HepG2 (cell line): ENCODE data around the gene C17orf75. TPM values are rescaled to one million over a fixed set of nuclear protein-coding genes. Genes with fewer than 3 reads are reported as not detected.

Experiments
- ASH2L ChIP-seq: fragments of 300-600, 200-600 bp; sonication (generic); IDR thresholded peaks from 2 replicates; pipeline ENCODE4 v1.7.0; 2017; ENCODE audit warnings: low read depth, mild to moderate bottlenecking, moderate library complexity, mixed read lengths, low read length; ENCODE audit not compliant: insufficient read length
- MYC ChIP-seq: sonication (generic); formaldehyde crosslinking; IDR thresholded peaks from 2 replicates; pipeline ENCODE4 v1.9.0; 2021; ENCODE audit warnings: missing genetic modification reagents, borderline replicate concordance
- NKX3-1 ChIP-seq: sonication (generic); formaldehyde crosslinking; IDR thresholded peaks from 2 replicates; pipeline ENCODE4 v1.5.0; 2020; ENCODE audit warnings: missing genetic modification reagents
- PBX3 ChIP-seq: sonication (generic); formaldehyde crosslinking; IDR thresholded peaks from 2 replicates; pipeline ENCODE4 v1.8.1; 2023; ENCODE audit warnings: missing genetic modification reagents, inconsistent platforms, borderline replicate concordance
- PHF21A ChIP-seq: sonication (generic); formaldehyde crosslinking; IDR thresholded peaks from 2 replicates; pipeline ENCODE4 v1.5.0; 2020; ENCODE audit warnings: mild to moderate bottlenecking, missing genetic modification reagents
- POGZ ChIP-seq: sonication (generic); formaldehyde crosslinking; IDR thresholded peaks from 2 replicates; pipeline ENCODE4 v1.4.0; 2020; ENCODE audit warnings: mild to moderate bottlenecking, missing genetic modification reagents
- SETDB1 ChIP-seq: sonication (generic); formaldehyde crosslinking; IDR thresholded peaks from 2 replicates; pipeline ENCODE4 v1.5.1; 2020; ENCODE audit warnings: missing genetic modification reagents, mild to moderate bottlenecking, borderline replicate concordance
- SP2 ChIP-seq: sonication (generic); formaldehyde crosslinking; IDR thresholded peaks from 2 replicates; pipeline ENCODE4 v1.5.1; 2020; ENCODE audit warnings: mild to moderate bottlenecking, missing genetic modification reagents
- STAT5B ChIP-seq: sonication (generic); formaldehyde crosslinking; IDR thresholded peaks from 2 replicates; pipeline ENCODE4 v1.4.0; 2020; ENCODE audit warnings: missing genetic modification reagents
- STAT6 ChIP-seq: sonication (generic); formaldehyde crosslinking; IDR thresholded peaks from 2 replicates; pipeline ENCODE4 v1.4.0; 2020; ENCODE audit warnings: missing genetic modification reagents, mild to moderate bottlenecking, borderline replicate concordance
- ZNF362 ChIP-seq: sonication (generic); formaldehyde crosslinking; IDR thresholded peaks from 2 replicates; pipeline ENCODE4 v1.4.0; 2020; ENCODE audit warnings: missing genetic modification reagents, mild to moderate bottlenecking, borderline replicate concordance
- ZNF44 ChIP-seq: sonication (generic); formaldehyde crosslinking; IDR thresholded peaks from 2 replicates; pipeline ENCODE4 v1.5.1; 2020; ENCODE audit warnings: mild to moderate bottlenecking, missing genetic modification reagents
- ZNF782 ChIP-seq: sonication (generic); formaldehyde crosslinking; IDR thresholded peaks from 2 replicates; pipeline ENCODE4 v1.4.0; 2020; ENCODE audit warnings: missing genetic modification reagents, mild to moderate bottlenecking, borderline replicate concordance
- polyA plus RNA-seq, 8 experiments: library from polyadenylated mRNA; depleted of rRNA in 3 of 8; stranded (reverse) in 7 of 8; unstranded in 1 of 8; fragments of >200 nt; fragmentation: Illumina TruSeq in 4 of 8; extraction: Trizol in 4 of 8; gene quantifications; 2 replicates each; pipeline versions ENCODE4 v1.2.1 to v1.2.3, GENCODE V29; 2011 to 2016; ENCODE audit warnings: low read depth in 4 of 8, missing spikeins in 1 of 8, mixed read lengths in 1 of 8; ENCODE audit not compliant: insufficient read depth in 1 of 8
- total RNA-seq, 5 experiments: library from RNA; depleted of rRNA; stranded (reverse); fragments of >200 nt; fragmentation: Illumina TruSeq; extraction: Trizol; gene quantifications; 2 replicates each; pipeline ENCODE4 v1.2.3, GENCODE V29; 2016; ENCODE audit warnings: low read depth in 1 of 5

C17orf75 gene
- total and polyA plus RNA-seq, 2 of the 13 experiments (the other 11 are each of a cell fraction or from before 2014, with no cell fraction given): 16.2 to 33.0 TPM

DNA sequence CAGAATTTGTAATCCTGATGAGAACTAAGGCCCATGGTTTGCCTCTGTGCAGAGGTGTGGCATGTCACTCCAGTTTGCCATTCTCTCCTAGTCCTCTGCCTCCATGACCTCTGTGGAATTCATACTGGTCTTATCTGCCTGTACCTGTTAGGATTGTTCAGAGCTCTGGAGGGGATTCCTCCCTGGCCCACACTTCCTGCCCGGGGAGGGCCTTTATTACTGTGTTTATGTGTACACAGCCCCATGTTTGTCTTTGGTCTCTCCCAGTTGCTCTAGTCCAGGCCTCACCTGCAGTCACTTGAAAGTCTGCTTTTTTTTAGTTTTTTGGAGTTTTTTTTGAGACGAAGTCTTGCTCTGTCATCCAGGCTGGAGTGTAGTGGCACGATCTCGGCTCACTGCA, 39.9 kb downstream of the C17orf75 start (continued):
- TF ChIP-seq ZNF44 (CRISPR knock-in tag) (no peak), SETDB1 (CRISPR knock-in tag) (no peak), STAT6 (CRISPR knock-in tag) (no peak), PBX3 (CRISPR knock-in tag) (no peak), NKX3-1 (CRISPR knock-in tag) (no peak), ZNF782 (CRISPR knock-in tag) (no peak), ZNF362 (CRISPR knock-in tag) (peak; percentile 38; the same call in 1 of the 2 replicates), POGZ (CRISPR knock-in tag) (no peak), SP2 (CRISPR knock-in tag) (no peak), MYC (no peak), PHF21A (CRISPR knock-in tag) (peak; percentile 61; the same call in 1 of the 2 replicates), ASH2L (no peak), STAT5B (no peak)
